Measurements from ENCODE around the gene ALAS1. TPM values are rescaled to one million over a fixed set of nuclear protein-coding genes. Genes with fewer than 3 reads are reported as not detected.

The ALAS1 gene
- total RNA-seq, 2 experiments from 2014 or later = 34.4 to 43.6 TPM

GRCh38 chr3:52225452-52226228 lies 27.7 kb downstream of the ALAS1 start, which contains the start of gene TLR9:
Gene TLR9 (minus strand): TSS chr3:52225645. CDS start chr3:52225529, 116 bp downstream.
- peaks cover 38% of the 10 kb centered on the region for H3K4me1 ChIP-seq (ENCODE audit: insufficient read depth, low read length, poor library complexity, severe bottlenecking)
- peaks cover 22% of the 10 kb centered on the region; the same call in 1 of the 2 replicates for H3K79me2 ChIP-seq (ENCODE audit: insufficient read depth, low read depth, low read length)
- CTCF ChIA-PET (ENCODE audit: unreplicated experiment) = interaction anchor here (0.5 to 1.2 kb wide), 7 partner anchors 9 to 841 kb away, joined by 3 to 8 read pairs (median 4); partner anchors contain the start of genes MANF and TWF2
- H3K9me3 ChIP-seq (ENCODE audit: low read length) = no peaks in the 10 kb centered on the region
- H2AFZ ChIP-seq (ENCODE audit: low read length) = no peak within 1 kb of the TSS
- TF ChIP-seq CTCF (conservative IDR thresholded peaks at IDR 0.05; ENCODE audit: low read length) (no peak), EZH2phosphoT487 (IDR thresholded peaks at IDR 0.05; ENCODE audit: borderline replicate concordance, low read depth, low read length) (no peak)
- no peaks in the 10 kb centered on the region for H4K20me1 ChIP-seq (ENCODE audit: insufficient read depth, low read length)
- H3K4me3 ChIP-seq (ENCODE audit: low read depth, low read length, poor library complexity, severe bottlenecking) = peak within 1 kb of the TSS; percentile 73
- H3K4me2 ChIP-seq (ENCODE audit: low read length) = peak within 1 kb of the TSS; percentile 90
- BruUV-seq (replicated peaks) = no TSS peak
- intact Hi-C loops (cut with micrococcal nuclease; ENCODE audit: unreplicated experiment) = loop anchor here (1.0 to 5.0 kb wide), 4 partner anchors 14 to 222 kb away; partner anchors contain the start of genes POC1A, SEMA3G, TWF2 and WDR82
- peak within 1 kb of the TSS; percentile 91 for H3K27ac ChIP-seq (ENCODE audit: low read depth, low read length, poor library complexity, severe bottlenecking)
- POLR2A ChIA-PET = interaction anchor here (0.5 to 2.5 kb wide), 24 partner anchors 9 to 383 kb away, joined by 3 to 27 read pairs (median 3); partner anchors contain the start of genes DUSP7, GLYCTK, TWF2 and WDR82
- peaks cover 57% of the 10 kb centered on the region for H3K36me3 ChIP-seq (ENCODE audit: insufficient read depth, low read length)
- H3K9me2 ChIP-seq (ENCODE audit: insufficient read depth, low read length) = no peaks in the 10 kb centered on the region
- DNase-seq (ENCODE audit: low spot score) = peak; percentile 96

GRCh38 chr3:52226229-52226817 lies 28.4 kb downstream of the ALAS1 start:
- ChIA-PET POLR2A (interaction anchor here (0.8 to 2.5 kb wide), 14 partner anchors 11 to 170 kb away, joined by 3 to 27 read pairs (median 4); partner anchors contain the start of genes DUSP7, GLYCTK, TWF2 and WDR82), CTCF (ENCODE audit: unreplicated experiment) (interaction anchor here (1.2 kb wide), 2 partner anchors 11 to 13 kb away, joined by 4 to 8 read pairs; partner anchors contain the start of gene TWF2)
- intact Hi-C loops (cut with micrococcal nuclease; ENCODE audit: unreplicated experiment) = loop anchor here (1.0 to 5.0 kb wide), 3 partner anchors 13 to 221 kb away; partner anchors contain the start of genes POC1A, SEMA3G and TWF2
- Histone ChIP-seq H3K27ac (ENCODE audit: low read depth, low read length, poor library complexity, severe bottlenecking) (peak overlapping the region; percentile 91), H3K4me2 (ENCODE audit: low read length) (peak overlapping the region; percentile 90), H3K9me3 (ENCODE audit: low read length) (no peaks in the 10 kb centered on the region), H3K79me2 (ENCODE audit: insufficient read depth, low read depth, low read length) (peaks cover 22% of the 10 kb centered on the region; the same call in 1 of the 2 replicates), H2AFZ (ENCODE audit: low read length) (no peak overlapping the region), H3K4me3 (ENCODE audit: low read depth, low read length, poor library complexity, severe bottlenecking) (peak overlapping the region; percentile 73), H3K4me1 (ENCODE audit: insufficient read depth, low read length, poor library complexity, severe bottlenecking) (peaks cover 37% of the 10 kb centered on the region), H4K20me1 (ENCODE audit: insufficient read depth, low read length) (no peaks in the 10 kb centered on the region), H3K36me3 (ENCODE audit: insufficient read depth, low read length) (peaks cover 57% of the 10 kb centered on the region), H3K9me2 (ENCODE audit: insufficient read depth, low read length) (no peaks in the 10 kb centered on the region)
- no peak for TF ChIP-seq EZH2phosphoT487 (IDR thresholded peaks at IDR 0.05; ENCODE audit: borderline replicate concordance, low read depth, low read length)
- TF ChIP-seq CTCF (conservative IDR thresholded peaks at IDR 0.05; ENCODE audit: low read length) = peak; percentile 44
- DNase-seq (ENCODE audit: low spot score) = peak; percentile 63
- no TSS peak for BruUV-seq (replicated peaks)

Data from OCI-LY7 (cell line).